Tibial nerve (tissue), 3 donors: ENCODE data around the gene CPXM2.

Source experiments
- POLR2A ChIP-seq, 2 donors: fragments of 450-650 bp; IDR thresholded peaks; one replicate each; pipeline ENCODE4 v1.6.1; 2017; ENCODE audit warnings: antibody characterized with exemption in 2 of 2, mild to moderate bottlenecking in 2 of 2, moderate library complexity in 2 of 2
- TF ChIP-seq, protein P1 (sequence below), 5 experiments: fragments of 200-600 bp in 3 of 5; fragments of 450-650 bp in 2 of 5; sonication (generic) in 3 of 5; IDR thresholded peaks; one replicate each; pipeline ENCODE4 v1.5.1; 2016 to 2019; ENCODE audit warnings: antibody characterized with exemption in 5 of 5, mild to moderate bottlenecking in 3 of 5, moderate library complexity in 2 of 5

DNA sequence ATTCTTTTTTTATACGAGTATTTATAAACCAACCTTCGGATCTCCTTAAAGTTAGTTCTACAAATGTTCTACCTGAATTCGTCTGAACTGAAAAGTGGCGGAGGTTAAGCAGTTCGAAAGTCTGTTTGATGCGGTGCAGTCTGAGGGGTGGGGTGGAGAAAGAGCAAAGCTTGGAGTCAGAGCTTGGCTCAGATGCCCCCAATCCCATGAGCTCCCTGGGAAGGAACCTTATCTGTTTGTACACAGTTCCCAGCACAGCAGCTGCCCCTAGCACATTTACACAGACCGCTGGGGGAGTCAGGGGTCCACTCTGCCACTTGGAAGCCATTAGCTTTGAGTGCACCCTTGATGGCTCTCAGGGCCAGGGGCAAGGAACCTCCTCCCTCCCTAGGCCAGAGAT, 30.8 kb downstream of the CPXM2 start:
- TF ChIP-seq, protein P1, sequence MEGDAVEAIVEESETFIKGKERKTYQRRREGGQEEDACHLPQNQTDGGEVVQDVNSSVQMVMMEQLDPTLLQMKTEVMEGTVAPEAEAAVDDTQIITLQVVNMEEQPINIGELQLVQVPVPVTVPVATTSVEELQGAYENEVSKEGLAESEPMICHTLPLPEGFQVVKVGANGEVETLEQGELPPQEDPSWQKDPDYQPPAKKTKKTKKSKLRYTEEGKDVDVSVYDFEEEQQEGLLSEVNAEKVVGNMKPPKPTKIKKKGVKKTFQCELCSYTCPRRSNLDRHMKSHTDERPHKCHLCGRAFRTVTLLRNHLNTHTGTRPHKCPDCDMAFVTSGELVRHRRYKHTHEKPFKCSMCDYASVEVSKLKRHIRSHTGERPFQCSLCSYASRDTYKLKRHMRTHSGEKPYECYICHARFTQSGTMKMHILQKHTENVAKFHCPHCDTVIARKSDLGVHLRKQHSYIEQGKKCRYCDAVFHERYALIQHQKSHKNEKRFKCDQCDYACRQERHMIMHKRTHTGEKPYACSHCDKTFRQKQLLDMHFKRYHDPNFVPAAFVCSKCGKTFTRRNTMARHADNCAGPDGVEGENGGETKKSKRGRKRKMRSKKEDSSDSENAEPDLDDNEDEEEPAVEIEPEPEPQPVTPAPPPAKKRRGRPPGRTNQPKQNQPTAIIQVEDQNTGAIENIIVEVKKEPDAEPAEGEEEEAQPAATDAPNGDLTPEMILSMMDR (IDR thresholded peaks at IDR 0.05) = no peak
- no peak for TF ChIP-seq POLR2A (IDR thresholded peaks at IDR 0.05)
